ENCODE measurements around the gene BATF2. TPM values are rescaled to one million over a fixed set of nuclear protein-coding genes. Genes with fewer than 3 reads are reported as not detected.

BATF2 gene
- total and polyA plus RNA-seq, 9 of the 15 experiments (the other 6 are each of a cell fraction or from before 2014, with no cell fraction given): 1.7 to 8.9 (median 6.4) TPM

GRCh38 chr11:64963072-64963631 lies 33.6 kb downstream of the BATF2 start (continued):
- TF ChIP-seq HDAC2 (IDR thresholded peaks at IDR 0.05) (0 out of 2 replicates have a peak, but pooled peaks have one; percentile 56), ARID1B (IDR thresholded peaks at IDR 0.05) (peak; percentile 66; the same call in 1 of the 2 replicates), MAFG (tag; conservative IDR thresholded peaks at IDR 0.05) (0 out of 2 replicates have a peak, but pooled peaks have one; percentile 8), PML (IDR thresholded peaks at IDR 0.05; ENCODE audit: low read length) (peak; percentile 40; the same call in 1 of the 2 replicates), PKNOX1 (IDR thresholded peaks at IDR 0.05) (peak; percentile 28; the same call in 1 of the 2 replicates), AFF4 (CRISPR knock-in tag; IDR thresholded peaks at IDR 0.05) (no peak), CBFA2T3 (IDR thresholded peaks at IDR 0.05) (peak; percentile 63)
